Measurements from ENCODE around the gene VEZT.

- TF ChIP-seq CTCF (IDR thresholded peaks at IDR 0.05), result no peak
- no peak for TF ChIP-seq POLR2A (IDR thresholded peaks at IDR 0.05)
Observed at GRCh38 chr12:95193139-95193538, 24.5 kb upstream of the VEZT start.

Data from tibial nerve (tissue), 3 donors.